ENCODE measurements around the gene SLC39A13.

- TF ChIP-seq POLR2AphosphoS5 (IDR thresholded peaks at IDR 0.05; ENCODE audit: insufficient read depth in 1 of 2, low read depth in 1 of 2) (no peak), POLR2A (IDR thresholded peaks at IDR 0.05) (no peak), CTCF (IDR thresholded peaks at IDR 0.05) (no peak)
Observed at GRCh38 chr11:47451436-47451835, 43.0 kb downstream of the SLC39A13 start.

All from vagina (tissue), 2 donors.